Endometrial microvascular endothelial cells (primary cell): ENCODE measurements around the gene SMIM1. TPM values are rescaled to one million over a fixed set of nuclear protein-coding genes. Genes with fewer than 3 reads are reported as not detected.
"Not testable (repeated sequence)": the region's sequence is repeated elsewhere in the genome, so short reads cannot be mapped to it uniquely, and the experiment has no call there.

Source experiments
- in situ Hi-C: cut with HindIII; loops from 2 replicates; pipeline ENCODE4 v1.10.0; 2017; ENCODE audit warnings: low sequenced_read_pairs, low pct_unique_long_range_greater_than_20kb; ENCODE audit errors: inconsistent ontology term
- total RNA-seq: library from RNA; depleted of rRNA; stranded (reverse); fragments of >200 nt; gene quantifications from one replicate; pipeline ENCODE4 v1.2.3, GENCODE V29; 2015; ENCODE audit errors: inconsistent ontology term

Gene SMIM1
- total RNA-seq, 1 donor from 2014 or later, result not detected

DNA sequence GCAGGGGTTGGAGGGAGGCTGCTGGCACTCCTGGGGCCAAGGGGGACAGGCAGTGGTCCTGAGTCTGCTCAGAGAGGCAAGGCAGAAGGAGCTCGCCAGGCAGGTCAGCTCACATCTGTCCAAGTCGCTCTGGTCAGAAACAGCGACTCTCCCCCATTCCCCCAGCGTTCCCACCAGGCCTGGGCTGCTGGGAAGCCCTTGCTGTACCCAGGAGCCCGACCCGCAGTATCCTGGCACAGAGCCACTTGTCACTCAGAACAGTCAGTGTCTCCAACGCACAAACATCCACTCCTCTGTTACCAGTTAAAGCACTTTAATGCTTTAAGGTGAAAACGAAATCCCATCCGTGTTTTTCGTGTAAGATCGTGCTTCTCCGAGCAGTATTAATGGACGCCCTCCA, 36.9 kb upstream of the SMIM1 start:
- in situ Hi-C loops, result no loop called here

- in situ Hi-C loops, result no loop called here
These were observed 36.4 kb upstream of the SMIM1 start for GRCh38 chr1:3736131-3736561.

DNA sequence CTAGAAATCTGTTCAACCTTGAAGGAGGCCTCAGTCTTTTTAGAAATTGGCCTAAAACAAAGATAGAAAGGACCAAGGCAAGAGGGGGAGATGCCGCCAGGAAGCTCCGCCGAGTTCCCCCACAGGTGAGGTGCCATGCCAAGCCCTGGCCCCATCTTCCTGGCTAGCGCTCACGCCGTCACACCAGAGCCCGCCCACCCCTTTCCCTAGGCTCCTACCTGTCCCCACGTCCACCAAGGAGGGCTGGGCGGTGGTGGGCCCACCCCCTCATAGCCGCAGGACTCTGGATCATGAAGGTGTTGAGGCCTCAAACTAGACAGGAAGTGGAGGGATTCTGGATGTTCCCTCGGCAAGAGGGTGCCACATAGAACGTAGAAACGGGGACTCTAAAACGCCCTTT, 35.8 kb upstream of the SMIM1 start:
- in situ Hi-C loops, result no loop called here

DNA sequence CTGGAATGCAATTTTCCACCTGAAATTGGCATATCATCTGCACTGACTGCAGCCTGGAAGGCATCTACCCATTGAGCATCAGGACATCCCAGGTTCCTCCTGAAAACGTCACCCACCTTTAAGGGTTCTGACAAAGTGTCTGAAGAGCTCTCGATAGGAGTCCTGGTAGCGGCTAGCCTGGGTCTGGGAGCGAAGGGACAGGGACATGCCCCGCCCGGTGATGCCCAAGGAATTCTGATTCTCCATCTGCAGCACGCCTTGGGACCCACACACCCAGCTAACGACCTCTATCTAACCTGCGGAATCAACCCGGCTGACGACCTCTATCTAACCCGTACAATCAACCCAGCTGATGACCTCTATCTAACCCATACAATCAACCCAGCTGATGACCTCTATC, 33.6 kb upstream of the SMIM1 start:
- in situ Hi-C loops, result no loop called here

DNA sequence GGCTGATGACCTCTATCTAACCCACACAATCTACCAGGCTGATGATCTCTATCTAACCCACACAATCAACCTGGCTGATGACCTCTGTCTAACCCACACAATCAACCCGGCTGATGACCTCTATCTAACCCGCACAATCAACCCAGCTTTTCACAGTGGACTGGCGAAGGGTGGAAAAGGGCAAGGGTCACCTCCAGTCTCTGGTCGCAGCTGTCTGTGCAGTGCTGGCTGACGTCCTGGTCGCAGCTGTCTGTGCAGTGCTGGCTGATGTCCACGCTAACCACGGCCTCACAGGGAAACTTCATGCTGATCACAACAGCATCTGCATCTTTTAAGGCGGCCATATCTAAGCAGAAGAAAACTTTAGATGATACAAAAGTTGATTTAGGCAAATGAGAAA, 32.5 kb upstream of the SMIM1 start:
- in situ Hi-C loops, result no loop called here

- in situ Hi-C loops, result no loop called here
These were observed 31.8 kb upstream of the SMIM1 start for GRCh38 chr1:3740752-3741151.

GRCh38 chr1:3741566-3742438, 30.7 kb upstream of the SMIM1 start:
- in situ Hi-C loops, result no loop called here

- in situ Hi-C loops, result no loop called here
These were observed 29.9 kb upstream of the SMIM1 start for GRCh38 chr1:3742439-3743298.

GRCh38 chr1:3743421-3743820, 29.1 kb upstream of the SMIM1 start:
- in situ Hi-C loops, result no loop called here

GRCh38 chr1:3743826-3744225, 28.7 kb upstream of the SMIM1 start:
- in situ Hi-C loops, result no loop called here

GRCh38 chr1:3744646-3745045, 27.9 kb upstream of the SMIM1 start:
- in situ Hi-C loops, result no loop called here

DNA sequence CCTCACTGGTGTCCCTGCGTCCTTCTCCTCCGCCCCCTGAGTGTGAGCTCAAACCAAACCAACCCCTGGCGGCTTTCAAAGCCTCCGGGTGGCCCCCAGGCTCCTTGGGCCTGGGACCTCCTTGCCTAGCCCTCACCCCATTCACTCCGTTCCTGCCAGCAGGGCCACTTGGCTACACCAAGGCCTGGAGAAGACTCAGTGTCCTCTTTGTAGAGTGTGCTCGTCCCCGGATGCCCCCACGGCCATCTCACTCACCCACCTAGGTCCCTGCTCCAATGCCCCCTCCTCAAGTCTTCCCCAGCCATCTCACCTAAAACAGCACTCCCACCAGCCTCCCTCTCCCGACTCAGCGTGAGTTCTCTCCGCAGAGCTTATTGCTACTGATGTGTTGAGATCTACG, 27.5 kb upstream of the SMIM1 start:
- in situ Hi-C loops, result no loop called here

GRCh38 chr1:3745590-3746381, 26.8 kb upstream of the SMIM1 start:
- in situ Hi-C loops, result no loop called here

- in situ Hi-C loops, result no loop called here
These were observed 26.1 kb upstream of the SMIM1 start for GRCh38 chr1:3746389-3746829.

GRCh38 chr1:3746830-3747521, 25.6 kb upstream of the SMIM1 start:
- in situ Hi-C loops, result no loop called here

GRCh38 chr1:3747522-3747848, 25.1 kb upstream of the SMIM1 start:
- in situ Hi-C loops, result no loop called here

- in situ Hi-C loops, result no loop called here
These were observed 24.6 kb upstream of the SMIM1 start for GRCh38 chr1:3747903-3748302.

DNA sequence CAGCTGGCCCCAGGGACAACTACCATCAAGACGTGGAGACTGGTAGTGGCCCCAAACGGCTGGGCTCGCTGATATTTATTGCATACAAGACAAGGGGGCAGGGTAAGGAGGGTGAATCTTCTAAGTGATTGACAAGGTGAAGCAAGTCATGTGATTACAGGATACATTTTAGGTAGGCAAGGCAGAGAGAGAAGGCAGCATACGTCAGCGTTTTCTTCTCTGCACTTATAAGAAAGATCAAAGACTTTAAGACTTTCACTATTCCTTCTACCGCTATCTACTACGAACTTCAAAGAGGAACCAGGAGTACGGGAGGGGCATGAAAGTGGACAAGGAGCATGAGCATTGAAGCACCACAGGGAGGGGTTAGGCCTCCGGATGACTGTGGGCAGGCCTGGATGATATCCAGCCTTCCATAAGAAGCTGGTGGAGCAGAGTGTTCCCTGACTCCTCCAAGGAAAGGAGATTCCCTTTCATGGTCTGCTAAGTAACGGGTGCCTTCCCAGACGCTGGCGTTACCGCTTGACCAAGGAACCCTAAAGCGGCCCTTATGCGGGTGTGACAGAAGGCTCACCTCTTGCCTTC, 24.1 kb upstream of the SMIM1 start:
- in situ Hi-C loops, result not testable (repeated sequence)
